Endothelial cell of umbilical vein (primary cell): ENCODE measurements around the gene SLC25A20. TPM values are rescaled to one million over a fixed set of nuclear protein-coding genes. Genes with fewer than 3 reads are reported as not detected.
A peak's percentile ranks its signal among the peaks of the same experiment; 100 is the strongest.

Experiments
- BruUV-seq: library from RNA; stranded (reverse); fragments of 400-500 nt; replicated peaks from 2 replicates; lab custom pipeline; 2021; lab: Mats Ljungman, UMichigan
- CTCF ChIA-PET: fragments of 300-600, 350-600 bp; sonication (Branson Sonifier 250); formaldehyde crosslinking; loops from one replicate; lab custom pipeline; 2021; ENCODE audit warnings: antibody characterized with exemption, inconsistent platforms; lab: Charles Lee
- POLR2A ChIA-PET: fragments of 300-600, 350-600 bp; sonication (Branson Sonifier 250); formaldehyde crosslinking; loops from one replicate; lab custom pipeline; 2021; ENCODE audit warnings: antibody characterized with exemption, inconsistent platforms; lab: Charles Lee
- DNase-seq: peaks from one replicate; pipeline ENCODE4 v3.0.0-alpha.2; 2011; ENCODE audit warnings: low read depth, low spot score
- FAIRE-seq: peaks from 2 replicates; lab custom pipeline; 2011; peaks lifted over from hg19 to GRCh38; lab: Jason Lieb, UNC
- H2AFZ ChIP-seq: 2 replicates; pipeline ENCODE4 v1.6.0; 2012; ENCODE audit warnings: low read depth, low read length, control low read depth, inconsistent platforms
- H3K27ac ChIP-seq: 2 replicates; pipeline ENCODE4 v1.5.1; 2011; ENCODE audit warnings: low read depth, mild to moderate bottlenecking, control low read depth, low read length, moderate library complexity; ENCODE audit not compliant: insufficient read depth
- H3K27me3 ChIP-seq, 2 experiments: 2 replicates each; pipeline versions ENCODE4 v1.6.0 to v1.6.1; 2011; ENCODE audit warnings: low read length in 2 of 2, mixed read lengths in 1 of 2; ENCODE audit not compliant: control insufficient read depth in 2 of 2, insufficient read depth in 2 of 2
- H3K36me3 ChIP-seq, 2 experiments: 2 replicates in 1 of 2; 3 replicates in 1 of 2; pipeline ENCODE4 v1.5.1; 2011; ENCODE audit warnings: low read length in 2 of 2, mild to moderate bottlenecking in 1 of 2, moderate library complexity in 1 of 2; ENCODE audit not compliant: control insufficient read depth in 2 of 2, insufficient read depth in 2 of 2; ENCODE audit errors: extremely low read depth in 1 of 2
- H3K4me1 ChIP-seq: 3 replicates; pipeline ENCODE4 v1.5.1; 2011; ENCODE audit warnings: mild to moderate bottlenecking, low read length; ENCODE audit not compliant: control insufficient read depth, insufficient read depth; ENCODE audit errors: extremely low read depth
- H3K4me2 ChIP-seq: 2 replicates; pipeline ENCODE4 v1.6.1; 2011; ENCODE audit warnings: low read length, control low read depth, mixed read lengths; ENCODE audit not compliant: insufficient read depth
- H3K4me3 ChIP-seq, 3 experiments: fragments of 200-600 bp in 1 of 3; sonication (generic), shearing (Covaris generic) in 1 of 3; replicated peaks in 1 of 3; 2 replicates each; pipeline ENCODE4 v1.5.1; 2011 to 2016; ENCODE audit warnings: control low read depth in 3 of 3, low read length in 3 of 3, mild to moderate bottlenecking in 2 of 3, inconsistent platforms in 1 of 3, low read depth in 1 of 3, moderate library complexity in 1 of 3; ENCODE audit not compliant: insufficient read depth in 1 of 3
- H3K79me2 ChIP-seq: 2 replicates; pipeline ENCODE4 v1.6.0; 2012; ENCODE audit warnings: low read length, inconsistent platforms; ENCODE audit not compliant: control insufficient read depth, insufficient read depth
- H3K9ac ChIP-seq: replicated peaks from 2 replicates; pipeline ENCODE3; 2011; ENCODE audit warnings: low read length, control low read depth; ENCODE audit not compliant: insufficient read depth; ENCODE audit errors: extremely low read depth
- H3K9me1 ChIP-seq: replicated peaks from 3 replicates; pipeline ENCODE4 v1.6.0; 2011; ENCODE audit warnings: mild to moderate bottlenecking, low read length; ENCODE audit not compliant: control insufficient read depth, insufficient read depth; ENCODE audit errors: extremely low read depth
- H3K9me3 ChIP-seq: replicated peaks from 2 replicates; pipeline ENCODE4 v1.5.1; 2012; ENCODE audit warnings: low read length, inconsistent platforms; ENCODE audit not compliant: control insufficient read depth, insufficient read depth
- H4K20me1 ChIP-seq: replicated peaks from 2 replicates; pipeline ENCODE3; 2011; ENCODE audit warnings: mild to moderate bottlenecking, low read length; ENCODE audit not compliant: control insufficient read depth, insufficient read depth; ENCODE audit errors: extremely low read depth
- EZH2 ChIP-seq: IDR thresholded peaks from 2 replicates; pipeline ENCODE4 v1.6.1; 2012; ENCODE audit warnings: borderline replicate concordance, low read depth, mild to moderate bottlenecking, moderate library complexity, low read length, inconsistent platforms; ENCODE audit not compliant: severe bottlenecking
- JUN ChIP-seq: IDR thresholded peaks from 2 replicates; pipeline ENCODE4 v1.6.1; 2011; ENCODE audit warnings: borderline replicate concordance, low read depth; ENCODE audit not compliant: insufficient read length, insufficient read depth
- MYC ChIP-seq: IDR thresholded peaks from one replicate; pipeline ENCODE4 v1.6.1; 2011; ENCODE audit warnings: mild to moderate bottlenecking, low read depth, low read length
- POLR2A ChIP-seq: IDR thresholded peaks from 2 replicates; pipeline ENCODE4 v1.6.1; 2012; ENCODE audit warnings: low read depth, mild to moderate bottlenecking, control low read depth, low read length
- POLR2AphosphoS5 ChIP-seq: IDR thresholded peaks from 2 replicates; pipeline ENCODE4 v1.6.1; 2012; ENCODE audit warnings: low read depth, mild to moderate bottlenecking, control low read depth, low read length, moderate library complexity; ENCODE audit not compliant: insufficient read depth
- dilution Hi-C: fragments of 300-500 bp; cut with MboI; formaldehyde crosslinking; loops from one replicate; pipeline ENCODE4 v1.15.0; 2019; ENCODE audit warnings: low sequenced_read_pairs; ENCODE audit not compliant: extremely low pct_ligation_motif_present
- intact Hi-C: fragments of 100-400 bp; cut with micrococcal nuclease; formaldehyde crosslinking; loops from one replicate; pipeline ENCODE4 v1.10.0; 2022
- polyA plus RNA-seq, 4 experiments: library from polyadenylated mRNA; depleted of rRNA in 3 of 4; stranded (reverse) in 3 of 4; unstranded in 1 of 4; fragments of >200 nt; gene quantifications; 2 replicates each; pipeline versions ENCODE4 v1.2.1 to v1.2.3, GENCODE V29; 2011 to 2012; ENCODE audit warnings: missing spikeins in 1 of 4
- total RNA-seq: library from RNA; stranded (reverse); gene quantifications from 2 replicates; pipeline ENCODE4 v1.2.3, GENCODE V29; 2021
- TF ChIP-seq, protein P1 (sequence below), 2 donors: IDR thresholded peaks; 1 replicate in 1 of 2; 2 replicates in 1 of 2; pipeline ENCODE4 v1.5.1; 2011; ENCODE audit warnings: low read length in 2 of 2, mild to moderate bottlenecking in 2 of 2, moderate library complexity in 2 of 2, control low read depth in 1 of 2, inconsistent platforms in 1 of 2, low read depth in 1 of 2; ENCODE audit not compliant: insufficient read depth in 1 of 2; ENCODE audit errors: extremely low read depth in 1 of 2

The SLC25A20 gene
- total and polyA plus RNA-seq, 2 donors (not counting 3 experiments of a cell fraction or from before 2014, with no cell fraction given) = 7.9 to 11.0 TPM

DNA sequence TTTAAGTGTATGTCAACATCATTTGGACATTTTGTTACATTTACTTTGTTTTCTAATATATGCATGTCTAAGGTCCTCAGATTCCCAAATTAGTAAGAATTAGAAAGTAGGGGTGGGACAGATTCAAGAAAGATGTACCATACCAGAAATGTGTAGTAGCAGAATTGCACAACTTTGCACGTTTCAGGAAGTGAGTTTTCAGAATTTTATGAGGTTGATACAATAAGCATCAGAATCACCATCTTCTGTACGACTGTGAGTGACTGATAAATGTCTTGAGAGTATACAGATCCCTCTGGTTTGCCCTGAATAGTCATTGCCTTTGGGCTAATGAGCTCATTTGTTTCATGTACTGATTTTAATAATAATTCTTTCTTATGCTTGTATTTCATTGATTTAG, 29.2 kb upstream of the SLC25A20 start:
- Histone ChIP-seq H3K79me2 (peaks cover 84% of the 10 kb centered on the region), H3K4me2 (peak overlapping the region; percentile 66), H3K4me1 (peaks cover 41% of the 10 kb centered on the region), H3K9ac (no peak overlapping the region), H4K20me1 (peaks cover 13% of the 10 kb centered on the region), H3K27me3 (no peaks in the 10 kb centered on the region), H3K9me1 (no peaks in the 10 kb centered on the region), H3K4me3 (peak overlapping the region in 1 of 3 experiments; percentile 21), H3K27ac (peak overlapping the region; percentile 30), H3K9me3 (no peaks in the 10 kb centered on the region), H3K36me3 (peaks cover 4 to 10% of the 10 kb centered on the region in 2 experiments), H2AFZ (no peak overlapping the region)
- no peak for FAIRE-seq
- dilution Hi-C loops (no loop called here), intact Hi-C loops (no loop called here)
- no TSS peak for BruUV-seq
- no peak for TF ChIP-seq JUN
- TF ChIP-seq EZH2 = no peak
- TF ChIP-seq MYC = no peak
- TF ChIP-seq POLR2A = no peak
- no peak for TF ChIP-seq POLR2AphosphoS5
- TF ChIP-seq, protein P1, sequence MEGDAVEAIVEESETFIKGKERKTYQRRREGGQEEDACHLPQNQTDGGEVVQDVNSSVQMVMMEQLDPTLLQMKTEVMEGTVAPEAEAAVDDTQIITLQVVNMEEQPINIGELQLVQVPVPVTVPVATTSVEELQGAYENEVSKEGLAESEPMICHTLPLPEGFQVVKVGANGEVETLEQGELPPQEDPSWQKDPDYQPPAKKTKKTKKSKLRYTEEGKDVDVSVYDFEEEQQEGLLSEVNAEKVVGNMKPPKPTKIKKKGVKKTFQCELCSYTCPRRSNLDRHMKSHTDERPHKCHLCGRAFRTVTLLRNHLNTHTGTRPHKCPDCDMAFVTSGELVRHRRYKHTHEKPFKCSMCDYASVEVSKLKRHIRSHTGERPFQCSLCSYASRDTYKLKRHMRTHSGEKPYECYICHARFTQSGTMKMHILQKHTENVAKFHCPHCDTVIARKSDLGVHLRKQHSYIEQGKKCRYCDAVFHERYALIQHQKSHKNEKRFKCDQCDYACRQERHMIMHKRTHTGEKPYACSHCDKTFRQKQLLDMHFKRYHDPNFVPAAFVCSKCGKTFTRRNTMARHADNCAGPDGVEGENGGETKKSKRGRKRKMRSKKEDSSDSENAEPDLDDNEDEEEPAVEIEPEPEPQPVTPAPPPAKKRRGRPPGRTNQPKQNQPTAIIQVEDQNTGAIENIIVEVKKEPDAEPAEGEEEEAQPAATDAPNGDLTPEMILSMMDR (IDR thresholded peaks at IDR 0.05; ENCODE audit: extremely low read depth in 1 of 2, insufficient read depth in 1 of 2, low read depth in 1 of 2, low read length in 2 of 2) = no peak
- ChIA-PET POLR2A (interaction anchor here (1.2 kb wide), 1 partner anchor 94 kb away, joined by 5 read pairs; the partner anchor contains the start of gene NDUFAF3), CTCF (interaction anchor here (1.5 to 3.9 kb wide), 3 partner anchors 9 to 77 kb away, joined by 3 to 31 read pairs (median 9); partner anchors contain the start of gene ARIH2)
- DNase-seq = no peak
